HepG2 (cell line): Measurements from ENCODE around the gene GSK3A. TPM values are rescaled to one million over a fixed set of nuclear protein-coding genes. Genes with fewer than 3 reads are reported as not detected.

ENCODE experiments used
- ARID4A ChIP-seq: sonication (generic); formaldehyde crosslinking; IDR thresholded peaks from 2 replicates; pipeline ENCODE4 v1.5.0; 2020; ENCODE audit warnings: mild to moderate bottlenecking, missing genetic modification reagents, borderline replicate concordance
- FOXK2 ChIP-seq: fragments of 450-650 bp; IDR thresholded peaks from 2 replicates; pipeline ENCODE4 v1.6.1; 2016
- JUN ChIP-seq: sonication (generic); formaldehyde crosslinking; IDR thresholded peaks from 2 replicates; pipeline ENCODE4 v1.4.0; 2020; ENCODE audit warnings: mild to moderate bottlenecking, missing genetic modification reagents
- KDM3A ChIP-seq: IDR thresholded peaks from 2 replicates; pipeline ENCODE4 v1.6.1; 2018; ENCODE audit warnings: low read depth, missing compliant biosample characterization
- NFE2L2 ChIP-seq: fragments of 150-350 bp; IDR thresholded peaks from 2 replicates; pipeline ENCODE4 v1.6.1; 2014; ENCODE audit warnings: low read length
- RXRA ChIP-seq: sonication (generic); formaldehyde crosslinking; IDR thresholded peaks from 2 replicates; pipeline ENCODE4 v1.5.1; 2020; ENCODE audit warnings: missing genetic modification reagents
- SATB2 ChIP-seq: sonication (generic); formaldehyde crosslinking; IDR thresholded peaks from 2 replicates; pipeline ENCODE4 v1.5.0; 2020; ENCODE audit warnings: missing genetic modification reagents
- SPEN ChIP-seq: sonication (generic); formaldehyde crosslinking; IDR thresholded peaks from 2 replicates; pipeline ENCODE4 v1.5.1; 2020; ENCODE audit warnings: low read depth, mild to moderate bottlenecking, missing genetic modification reagents
- ZBTB25 ChIP-seq: IDR thresholded peaks from 2 replicates; pipeline ENCODE4 v1.6.1; 2018; ENCODE audit warnings: missing genetic modification reagents
- ZNF260 ChIP-seq: sonication (generic); formaldehyde crosslinking; IDR thresholded peaks from 2 replicates; pipeline ENCODE4 v1.4.0; 2020; ENCODE audit warnings: missing genetic modification reagents, low read depth, mild to moderate bottlenecking, borderline replicate concordance
- ZNF292 ChIP-seq: sonication (generic); formaldehyde crosslinking; IDR thresholded peaks from 2 replicates; pipeline ENCODE4 v1.8.1; 2022; ENCODE audit warnings: mild to moderate bottlenecking, low read depth, missing genetic modification reagents, borderline replicate concordance
- ZNF501 ChIP-seq: sonication (generic); formaldehyde crosslinking; IDR thresholded peaks from 2 replicates; pipeline ENCODE4 v1.5.1; 2020; ENCODE audit warnings: mild to moderate bottlenecking, moderate library complexity, missing genetic modification reagents
- ZNF549 ChIP-seq: sonication (generic); formaldehyde crosslinking; IDR thresholded peaks from 2 replicates; pipeline ENCODE4 v1.5.0; 2020; ENCODE audit warnings: missing genetic modification reagents
- ZNF746 ChIP-seq: sonication (generic); formaldehyde crosslinking; IDR thresholded peaks from 2 replicates; pipeline ENCODE4 v1.8.0; 2022; ENCODE audit warnings: mild to moderate bottlenecking, missing genetic modification reagents
- ZNF773 ChIP-seq: sonication (generic); formaldehyde crosslinking; IDR thresholded peaks from 2 replicates; pipeline ENCODE4 v1.4.0; 2020; ENCODE audit warnings: missing genetic modification reagents, borderline replicate concordance
- ZNF800 ChIP-seq: sonication (generic); formaldehyde crosslinking; IDR thresholded peaks from 2 replicates; pipeline ENCODE4 v1.4.0; 2020; ENCODE audit warnings: missing genetic modification reagents
- polyA plus RNA-seq, 8 experiments: library from polyadenylated mRNA; depleted of rRNA in 3 of 8; stranded (reverse) in 7 of 8; unstranded in 1 of 8; fragments of >200 nt; fragmentation: Illumina TruSeq in 4 of 8; extraction: Trizol in 4 of 8; gene quantifications; 2 replicates each; pipeline versions ENCODE4 v1.2.1 to v1.2.3, GENCODE V29; 2011 to 2016; ENCODE audit warnings: low read depth in 4 of 8, missing spikeins in 1 of 8, mixed read lengths in 1 of 8; ENCODE audit not compliant: insufficient read depth in 1 of 8
- total RNA-seq, 5 experiments: library from RNA; depleted of rRNA; stranded (reverse); fragments of >200 nt; fragmentation: Illumina TruSeq; extraction: Trizol; gene quantifications; 2 replicates each; pipeline ENCODE4 v1.2.3, GENCODE V29; 2016; ENCODE audit warnings: low read depth in 1 of 5
- TF ChIP-seq, protein P1 (sequence below): sonication (generic); formaldehyde crosslinking; IDR thresholded peaks from 2 replicates; pipeline ENCODE4 v1.5.0; 2020; ENCODE audit warnings: missing genetic modification reagents
- TF ChIP-seq, protein P2 (sequence below): conservative IDR thresholded peaks from 2 replicates; pipeline ENCODE4 v1.6.1; 2018; ENCODE audit warnings: missing genetic modification reagents

The GSK3A gene
- total and polyA plus RNA-seq, 2 of the 13 experiments (the other 11 are each of a cell fraction or from before 2014, with no cell fraction given): 16.9 to 52.5 TPM

GRCh38 chr19:42268142-42268703 is 25.8 kb upstream of the GSK3A start (continued):
- TF ChIP-seq, protein P1, sequence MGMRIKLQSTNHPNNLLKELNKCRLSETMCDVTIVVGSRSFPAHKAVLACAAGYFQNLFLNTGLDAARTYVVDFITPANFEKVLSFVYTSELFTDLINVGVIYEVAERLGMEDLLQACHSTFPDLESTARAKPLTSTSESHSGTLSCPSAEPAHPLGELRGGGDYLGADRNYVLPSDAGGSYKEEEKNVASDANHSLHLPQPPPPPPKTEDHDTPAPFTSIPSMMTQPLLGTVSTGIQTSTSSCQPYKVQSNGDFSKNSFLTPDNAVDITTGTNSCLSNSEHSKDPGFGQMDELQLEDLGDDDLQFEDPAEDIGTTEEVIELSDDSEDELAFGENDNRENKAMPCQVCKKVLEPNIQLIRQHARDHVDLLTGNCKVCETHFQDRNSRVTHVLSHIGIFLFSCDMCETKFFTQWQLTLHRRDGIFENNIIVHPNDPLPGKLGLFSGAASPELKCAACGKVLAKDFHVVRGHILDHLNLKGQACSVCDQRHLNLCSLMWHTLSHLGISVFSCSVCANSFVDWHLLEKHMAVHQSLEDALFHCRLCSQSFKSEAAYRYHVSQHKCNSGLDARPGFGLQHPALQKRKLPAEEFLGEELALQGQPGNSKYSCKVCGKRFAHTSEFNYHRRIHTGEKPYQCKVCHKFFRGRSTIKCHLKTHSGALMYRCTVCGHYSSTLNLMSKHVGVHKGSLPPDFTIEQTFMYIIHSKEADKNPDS (CRISPR knock-in tag): no peak
- TF ChIP-seq SPEN (CRISPR knock-in tag) (peak; percentile 64; the same call in 1 of the 2 replicates), ZNF746 (CRISPR knock-in tag) (0 out of 2 replicates have a peak, but pooled peaks have one; percentile 28), ZBTB25 (peak; percentile 55; the same call in 1 of the 2 replicates), ZNF549 (CRISPR knock-in tag) (no peak), ZNF260 (CRISPR knock-in tag) (no peak), ZNF292 (CRISPR knock-in tag) (no peak), ZNF773 (CRISPR knock-in tag) (0 out of 2 replicates have a peak, but pooled peaks have one; percentile 67), ZNF800 (CRISPR knock-in tag) (0 out of 2 replicates have a peak, but pooled peaks have one; percentile 44), FOXK2 (peak; percentile 88), JUN (CRISPR knock-in tag) (peak; percentile 98), NFE2L2 (no peak), RXRA (CRISPR knock-in tag) (peak; percentile 69; the same call in 1 of the 2 replicates), ZNF501 (CRISPR knock-in tag) (no peak; the same call in 1 of the 2 replicates), KDM3A (CRISPR knock-in tag) (0 out of 2 replicates have a peak, but pooled peaks have one; percentile 16), SATB2 (CRISPR knock-in tag) (no peak), ARID4A (peak; percentile 87)
- TF ChIP-seq, protein P2, sequence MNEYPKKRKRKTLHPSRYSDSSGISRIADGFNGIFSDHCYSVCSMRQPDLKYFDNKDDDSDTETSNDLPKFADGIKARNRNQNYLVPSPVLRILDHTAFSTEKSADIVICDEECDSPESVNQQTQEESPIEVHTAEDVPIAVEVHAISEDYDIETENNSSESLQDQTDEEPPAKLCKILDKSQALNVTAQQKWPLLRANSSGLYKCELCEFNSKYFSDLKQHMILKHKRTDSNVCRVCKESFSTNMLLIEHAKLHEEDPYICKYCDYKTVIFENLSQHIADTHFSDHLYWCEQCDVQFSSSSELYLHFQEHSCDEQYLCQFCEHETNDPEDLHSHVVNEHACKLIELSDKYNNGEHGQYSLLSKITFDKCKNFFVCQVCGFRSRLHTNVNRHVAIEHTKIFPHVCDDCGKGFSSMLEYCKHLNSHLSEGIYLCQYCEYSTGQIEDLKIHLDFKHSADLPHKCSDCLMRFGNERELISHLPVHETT (CRISPR knock-in tag): peak; percentile 67; the same call in 1 of the 2 replicates
